Activated naive CD8-positive, alpha-beta T cell treated with anti-CD3 and anti-CD28 coated beads for 36 hours (primary cell): ENCODE data around the gene PBLD. TPM values are rescaled to one million over a fixed set of nuclear protein-coding genes. Genes with fewer than 3 reads are reported as not detected.
"Not testable (repeated sequence)": the region's sequence is repeated elsewhere in the genome, so short reads cannot be mapped to it uniquely, and the experiment has no call there.

Experiments used
- DNase-seq: peaks from one replicate; pipeline ENCODE4 v3.0.0; 2021
- H3K27ac Mint-ChIP-seq: one replicate; pipeline ENCODE4 v1.8.0; 2022; ENCODE audit warnings: mild to moderate bottlenecking, moderate library complexity, mixed read lengths
- H3K27me3 Mint-ChIP-seq: one replicate; pipeline ENCODE4 v1.8.0; 2022; ENCODE audit warnings: mild to moderate bottlenecking, mixed read lengths
- H3K36me3 Mint-ChIP-seq: one replicate; pipeline ENCODE4 v1.8.0; 2021; ENCODE audit warnings: mild to moderate bottlenecking, mixed read lengths
- H3K4me1 Mint-ChIP-seq: one replicate; pipeline ENCODE4 v1.8.0; 2021; ENCODE audit warnings: mixed read lengths
- H3K4me3 Mint-ChIP-seq: one replicate; pipeline ENCODE4 v1.8.0; 2022; ENCODE audit warnings: mild to moderate bottlenecking, moderate library complexity, mixed read lengths
- H3K9me3 Mint-ChIP-seq: one replicate; pipeline ENCODE4 v1.8.0; 2022; ENCODE audit warnings: mixed read lengths
- total RNA-seq, 2 experiments: library from RNA; stranded (reverse); gene quantifications; one replicate each; pipeline ENCODE4 v1.2.3, GENCODE V29; 2021

PBLD gene
- total RNA-seq, 2 experiments from 2014 or later, result 0.70 to 1.5 TPM

- no peak for DNase-seq
- peak overlapping the region; percentile 81 for H3K27ac Mint-ChIP-seq
- H3K9me3 Mint-ChIP-seq, result no peaks in the 10 kb centered on the region
- peaks cover 3% of the 10 kb centered on the region for H3K27me3 Mint-ChIP-seq
- H3K4me1 Mint-ChIP-seq, result peaks cover 57% of the 10 kb centered on the region
- peaks cover 71% of the 10 kb centered on the region for H3K36me3 Mint-ChIP-seq
- peak overlapping the region; percentile 76 for H3K4me3 Mint-ChIP-seq
Measured at GRCh38 chr10:68336754-68337351, 4.1 kb upstream of the PBLD start.

DNA sequence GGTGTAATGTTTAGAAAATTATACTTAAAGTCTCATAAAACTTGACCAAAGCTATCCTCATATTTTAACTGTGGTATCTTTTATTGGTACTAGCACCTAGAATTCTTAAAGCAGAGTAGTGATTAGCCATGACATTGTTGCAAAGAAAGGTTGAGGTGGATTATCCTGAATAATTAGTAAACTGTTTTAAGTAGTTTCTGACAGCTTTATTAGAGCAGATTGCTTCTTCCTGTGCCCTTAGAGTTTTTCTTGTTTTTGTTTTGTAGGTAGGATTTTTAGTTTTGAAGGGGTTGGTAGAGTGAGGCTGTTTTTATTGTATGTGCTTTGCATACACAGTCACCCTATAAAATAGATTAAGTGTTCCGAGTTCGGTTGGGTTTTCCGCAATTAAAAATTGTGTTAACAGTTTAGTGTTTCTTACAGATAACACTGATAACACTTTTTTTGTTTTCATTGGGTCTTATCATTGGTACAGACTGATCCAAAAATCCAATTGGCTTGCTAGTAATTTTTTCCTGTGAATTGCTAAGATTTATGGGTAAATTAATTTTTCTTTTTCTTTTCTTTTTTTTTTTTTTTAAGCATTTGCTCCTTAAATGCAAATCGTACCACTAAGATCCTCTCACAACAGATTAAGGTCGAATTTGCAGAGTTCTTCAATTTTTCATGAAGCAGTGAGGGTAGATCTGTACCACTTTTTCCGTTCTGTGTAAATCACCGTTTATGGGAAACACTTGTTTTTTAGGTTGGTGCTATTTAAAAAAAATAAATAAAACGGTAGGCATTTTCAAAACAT is 2.1 kb upstream of the PBLD start:
- H3K4me1 Mint-ChIP-seq, result peaks cover 57% of the 10 kb centered on the region
- peak overlapping the region; percentile 99 for H3K4me3 Mint-ChIP-seq
- DNase-seq, result no peak
- H3K36me3 Mint-ChIP-seq, result peaks cover 67% of the 10 kb centered on the region
- peaks cover 3% of the 10 kb centered on the region for H3K9me3 Mint-ChIP-seq
- peak overlapping the region; percentile 100 for H3K27ac Mint-ChIP-seq
- H3K27me3 Mint-ChIP-seq, result peaks cover 7% of the 10 kb centered on the region

DNA sequence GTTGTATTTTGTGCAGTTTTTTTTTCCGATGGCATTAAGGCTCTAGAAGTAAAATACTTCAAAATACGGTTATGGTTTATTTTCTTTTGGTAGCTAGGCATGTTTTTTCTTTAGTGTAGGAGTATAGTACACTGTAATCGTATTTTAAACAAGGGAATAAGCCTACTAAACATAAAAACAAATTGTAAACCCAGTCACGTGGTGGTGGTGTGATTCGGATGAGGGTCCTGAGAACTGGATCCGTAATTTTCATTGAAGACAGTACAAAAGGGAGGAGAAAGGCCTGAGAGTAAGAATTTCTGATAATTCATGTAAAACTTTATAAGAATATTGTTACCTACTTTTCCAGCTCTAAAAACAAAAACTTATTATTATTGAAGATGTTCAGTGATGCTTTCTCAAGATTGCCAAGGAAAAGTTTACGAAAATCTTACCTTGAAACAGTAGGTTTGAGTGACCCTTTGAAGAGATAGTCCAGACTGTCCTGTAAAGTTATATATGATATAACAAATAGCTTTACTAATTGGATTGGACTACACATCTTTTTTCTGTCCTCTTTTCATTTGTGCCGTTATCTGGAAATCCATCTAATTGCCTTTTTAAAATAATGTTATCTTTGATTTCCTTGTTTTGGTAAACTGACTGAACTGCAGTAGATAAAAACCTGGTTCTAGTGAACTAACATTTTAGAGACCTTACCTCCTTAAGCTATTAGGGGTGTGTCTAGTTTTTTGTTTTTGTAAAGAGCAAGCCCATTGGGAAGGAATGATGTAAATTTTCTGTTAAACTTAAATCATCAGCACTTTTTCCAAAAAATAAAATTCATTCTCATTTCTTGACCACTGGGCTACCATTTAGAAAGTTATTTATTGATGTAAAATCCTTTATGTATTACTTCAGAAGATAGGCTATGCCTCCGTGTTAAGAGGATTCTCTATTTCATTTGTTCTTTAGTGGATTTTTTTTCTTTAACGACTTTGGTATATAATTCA is 1.0 kb upstream of the PBLD start:
- H3K9me3 Mint-ChIP-seq, result peaks cover 3% of the 10 kb centered on the region
- peak overlapping the region; percentile 99 for H3K4me3 Mint-ChIP-seq
- peaks cover 50% of the 10 kb centered on the region for H3K4me1 Mint-ChIP-seq

DNA sequence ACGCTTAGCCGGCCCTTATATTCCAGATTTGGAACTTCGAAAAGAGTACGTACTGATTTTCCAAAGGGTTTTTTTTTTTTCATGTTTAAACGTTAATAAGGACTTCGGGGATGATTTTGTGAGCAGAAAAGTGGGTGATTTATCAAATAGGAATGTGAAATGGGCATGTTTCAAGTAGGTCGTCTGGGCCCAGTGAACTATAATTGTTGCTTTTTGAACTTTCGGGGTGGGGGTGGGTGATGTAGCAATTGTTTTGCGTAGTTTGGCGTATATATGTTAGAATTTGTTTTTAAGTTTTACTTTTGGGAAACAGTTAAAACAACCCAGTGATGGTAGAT is 299 bp upstream of the PBLD start:
- Mint-ChIP-seq H3K27me3 (peaks cover 7% of the 10 kb centered on the region), H3K9me3 (peaks cover 3% of the 10 kb centered on the region), H3K36me3 (peaks cover 55% of the 10 kb centered on the region), H3K4me3 (peak overlapping the region; percentile 99), H3K4me1 (peaks cover 51% of the 10 kb centered on the region), H3K27ac (peak overlapping the region; percentile 100)
- DNase-seq, result no peak

More for the DNA sequence above, 1.0 kb upstream of the PBLD start:
- peak overlapping the region; percentile 100 for H3K27ac Mint-ChIP-seq
- peaks cover 7% of the 10 kb centered on the region for H3K27me3 Mint-ChIP-seq
- no peak for DNase-seq
- H3K36me3 Mint-ChIP-seq, result peaks cover 59% of the 10 kb centered on the region

DNA sequence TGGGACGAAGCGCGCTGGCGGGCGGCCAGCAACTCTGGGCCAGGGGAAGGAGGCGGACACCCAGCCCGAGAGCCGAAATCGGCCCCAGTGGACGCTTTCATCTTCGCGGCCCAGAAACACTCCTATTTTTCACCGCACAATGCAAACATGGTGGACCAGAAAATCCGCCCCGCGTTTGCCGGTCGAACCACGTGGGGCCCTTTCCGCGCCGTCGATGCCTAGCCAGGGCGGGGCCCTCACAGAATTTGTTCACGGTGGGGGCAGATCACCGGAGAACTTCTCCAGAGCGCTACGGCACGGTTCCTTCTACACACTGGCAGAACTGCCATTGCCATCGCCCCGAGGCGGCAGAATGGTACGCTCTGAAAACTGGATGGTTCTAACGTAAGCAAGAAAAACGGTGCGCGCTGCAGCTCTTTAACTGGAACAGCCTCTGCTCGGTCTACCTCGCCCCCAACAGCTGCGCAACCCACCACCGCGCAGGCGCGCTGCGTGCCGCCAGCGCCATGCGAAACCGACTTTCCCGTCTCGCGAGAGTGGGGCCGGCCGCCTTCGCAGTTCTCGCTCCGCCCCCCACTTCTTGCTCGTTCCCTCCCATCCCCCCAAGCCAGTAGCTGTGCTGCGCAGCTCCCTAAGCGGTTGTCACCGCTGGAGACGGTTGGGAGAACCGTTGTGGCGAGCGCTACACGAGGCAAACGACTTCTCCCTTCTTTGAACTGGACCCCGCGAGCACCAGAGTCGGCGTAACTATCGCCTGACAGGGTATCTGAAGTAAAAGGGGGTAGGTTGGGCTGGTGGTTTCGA is 1.1 kb downstream of the PBLD start, which contains the start of gene HNRNPH3:
HNRNPH3 (plus strand) TSS at position 610 of the 804 bp plus-strand sequence. CDS start 5,158 bp downstream, outside the sequence.
- H3K36me3 Mint-ChIP-seq, result peaks cover 45% of the 10 kb centered on the region
- DNase-seq, result peak; percentile 99
- H3K27me3 Mint-ChIP-seq, result peaks cover 7% of the 10 kb centered on the region
- peak within 1 kb of the TSS; percentile 100 for H3K27ac Mint-ChIP-seq
- H3K4me1 Mint-ChIP-seq, result peaks cover 39% of the 10 kb centered on the region
- peaks cover 3% of the 10 kb centered on the region for H3K9me3 Mint-ChIP-seq
- peak within 1 kb of the TSS; percentile 99 for H3K4me3 Mint-ChIP-seq

- Mint-ChIP-seq H3K27ac (peak overlapping the region; percentile 100), H3K36me3 (peaks cover 39% of the 10 kb centered on the region), H3K4me3 (peak overlapping the region; percentile 99), H3K4me1 (peaks cover 33% of the 10 kb centered on the region), H3K9me3 (peaks cover 3% of the 10 kb centered on the region), H3K27me3 (peaks cover 7% of the 10 kb centered on the region)
- DNase-seq, result peak; percentile 10
Measured at GRCh38 chr10:68330852-68331454, 1.8 kb downstream of the PBLD start.

DNA sequence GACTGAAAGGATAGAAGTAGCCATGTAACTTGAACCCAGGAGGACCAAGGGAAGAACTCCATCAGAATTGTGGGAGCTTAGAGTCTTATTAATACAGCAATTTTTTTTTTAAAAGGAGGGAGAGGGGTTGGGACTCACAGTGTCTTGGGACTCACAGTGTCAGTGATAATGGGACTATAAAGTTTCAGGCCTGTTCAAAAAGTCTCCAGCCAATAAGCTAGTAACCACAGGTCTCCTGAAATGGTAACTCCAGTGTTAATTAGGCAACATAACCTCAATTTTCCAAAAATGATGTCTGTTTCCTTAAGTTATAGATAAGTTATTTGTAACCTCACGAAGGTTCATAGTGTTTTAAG is 3.2 kb downstream of the PBLD start:
- no peak overlapping the region for H3K4me3 Mint-ChIP-seq
- H3K4me1 Mint-ChIP-seq, result peaks cover 20% of the 10 kb centered on the region
- H3K9me3 Mint-ChIP-seq, result peaks cover 3% of the 10 kb centered on the region
- H3K36me3 Mint-ChIP-seq, result peaks cover 27% of the 10 kb centered on the region
- H3K27me3 Mint-ChIP-seq, result peaks cover 7% of the 10 kb centered on the region
- DNase-seq, result no peak
- H3K27ac Mint-ChIP-seq, result no peak overlapping the region

- peak overlapping the region; percentile 32 for H3K4me3 Mint-ChIP-seq
- H3K27me3 Mint-ChIP-seq, result peaks cover 7% of the 10 kb centered on the region
- peaks cover 3% of the 10 kb centered on the region for H3K9me3 Mint-ChIP-seq
- H3K36me3 Mint-ChIP-seq, result peaks cover 15% of the 10 kb centered on the region
- H3K4me1 Mint-ChIP-seq, result peaks cover 17% of the 10 kb centered on the region
- DNase-seq, result no peak
- H3K27ac Mint-ChIP-seq, result peak overlapping the region; percentile 13
Measured at GRCh38 chr10:68327889-68328786, 4.6 kb downstream of the PBLD start.

DNA sequence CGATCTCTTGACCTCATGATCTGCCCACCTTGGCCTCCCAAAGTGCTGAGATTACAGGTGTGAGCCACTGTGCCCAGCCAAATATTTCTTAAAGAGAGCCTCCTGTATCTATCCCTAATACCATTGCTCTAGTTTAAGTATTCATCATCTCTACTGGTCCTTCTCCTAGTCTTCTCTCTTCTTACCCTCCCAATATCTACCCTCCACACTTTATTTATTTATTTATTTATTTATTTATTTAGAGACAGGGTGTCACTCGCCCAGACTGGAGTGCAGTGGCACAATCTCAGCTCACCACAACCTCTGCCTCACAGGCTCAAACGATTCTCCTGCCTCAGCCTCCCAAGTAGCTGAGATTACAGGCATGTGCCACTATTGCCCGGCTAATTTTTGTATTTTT is 8.3 kb downstream of the PBLD start:
- not testable (repeated sequence) for DNase-seq, H3K27me3 Mint-ChIP-seq, H3K9me3 Mint-ChIP-seq, H3K27ac Mint-ChIP-seq, H3K4me1 Mint-ChIP-seq, H3K36me3 Mint-ChIP-seq, H3K4me3 Mint-ChIP-seq

GRCh38 chr10:68318331-68319059 is 14.2 kb downstream of the PBLD start:
- Mint-ChIP-seq H3K27me3 (no peaks in the 10 kb centered on the region), H3K36me3 (peaks cover 9% of the 10 kb centered on the region), H3K9me3 (peaks cover 15% of the 10 kb centered on the region), H3K4me3 (no peak overlapping the region), H3K4me1 (peaks cover 9% of the 10 kb centered on the region), H3K27ac (no peak overlapping the region)
- no peak for DNase-seq

GRCh38 chr10:68315582-68315981 is 17.1 kb downstream of the PBLD start:
- no peak for DNase-seq
- Mint-ChIP-seq H3K9me3 (peaks cover 16% of the 10 kb centered on the region), H3K4me3 (no peak overlapping the region), H3K4me1 (peaks cover 11% of the 10 kb centered on the region), H3K36me3 (peaks cover 9% of the 10 kb centered on the region), H3K27me3 (no peaks in the 10 kb centered on the region), H3K27ac (no peak overlapping the region)

DNA sequence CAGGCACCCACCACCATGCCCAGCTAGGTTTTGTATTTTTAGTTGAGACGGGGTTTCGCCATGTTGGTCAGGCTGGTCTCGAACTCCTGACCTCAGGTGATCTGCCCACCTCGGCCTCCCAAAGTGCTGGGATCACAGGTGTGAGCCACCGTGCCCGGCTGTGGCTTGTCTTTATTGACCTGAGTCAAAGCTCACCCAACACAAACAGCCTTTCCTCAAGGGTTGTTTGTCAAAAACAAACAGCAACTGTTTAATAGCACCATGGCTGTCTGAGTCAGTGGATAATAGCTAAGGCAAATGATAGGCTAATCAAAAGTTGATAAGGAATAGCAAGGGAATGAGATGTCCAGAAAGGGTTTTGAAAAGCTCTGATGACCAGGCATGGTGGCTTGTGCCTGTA is 17.8 kb downstream of the PBLD start:
- H3K4me3 Mint-ChIP-seq, H3K27me3 Mint-ChIP-seq, DNase-seq, H3K36me3 Mint-ChIP-seq: not testable (repeated sequence)
- Mint-ChIP-seq H3K9me3 (peaks cover 16% of the 10 kb centered on the region), H3K4me1 (peaks cover 11% of the 10 kb centered on the region), H3K27ac (peak overlapping the region; percentile 20)

- H3K27ac Mint-ChIP-seq, result no peak overlapping the region
- no peaks in the 10 kb centered on the region for H3K27me3 Mint-ChIP-seq
- peaks cover 1% of the 10 kb centered on the region for H3K36me3 Mint-ChIP-seq
- peaks cover 9% of the 10 kb centered on the region for H3K4me1 Mint-ChIP-seq
- peaks cover 3% of the 10 kb centered on the region for H3K9me3 Mint-ChIP-seq
- DNase-seq, result no peak
- no peak overlapping the region for H3K4me3 Mint-ChIP-seq
Measured at GRCh38 chr10:68310531-68310930, 22.2 kb downstream of the PBLD start.
